Activated T-cell treated with anti-CD3 and anti-CD28 coated beads for 24 hours (primary cell): Measurements from ENCODE around the gene EPB41L1.

Source experiments
- DNase-seq: peaks from one replicate; pipeline ENCODE4 v3.0.0-alpha.2; 2020; ENCODE audit warnings: low read depth

EPB41L1 gene

GRCh38 chr20:36281785-36282380 lies 127.3 kb downstream of the EPB41L1 start:
- no peak for DNase-seq
